SK-N-SH (cell line): Measurements from ENCODE around the gene OSBPL8. TPM values are rescaled to one million over a fixed set of nuclear protein-coding genes. Genes with fewer than 3 reads are reported as not detected.

Source experiments
- CTCF ChIA-PET: fragments of 300-600, 350-600 bp; formaldehyde crosslinking; extraction: SDS; loops from one replicate; lab custom pipeline; 2021; lab: Yijun Ruan, JAX
- POLR2A ChIA-PET: fragments of 350-600 bp; sonication (Branson Sonifier 250); formaldehyde crosslinking; extraction: SDS; loops from one replicate; lab custom pipeline; 2020; ENCODE audit warnings: antibody characterized with exemption, inconsistent platforms; lab: Yijun Ruan, JAX
- DNase-seq: peaks from one replicate; pipeline ENCODE4 v3.0.0; 2012
- H2AFZ ChIP-seq: fragments of 200-600 bp; sonication (generic); 2 replicates; pipeline ENCODE4 v1.8.1; 2016; ENCODE audit warnings: antibody characterized with exemption, mild to moderate bottlenecking, low read depth
- H3F3A ChIP-seq: fragments of 200-600 bp; sonication (generic); replicated peaks from 2 replicates; pipeline ENCODE3; 2016; ENCODE audit warnings: antibody characterized with exemption, mild to moderate bottlenecking; ENCODE audit not compliant: insufficient read depth
- H3K27ac ChIP-seq, 2 experiments: fragments of 200-500 bp in 1 of 2; fragments of 200-600 bp in 1 of 2; sonication (Bioruptor generic) in 1 of 2; sonication (generic), shearing (Covaris generic) in 1 of 2; 2 replicates each; pipeline versions ENCODE4 v1.5.1 to v1.6.1; 2014 to 2016; ENCODE audit warnings: low read depth in 2 of 2, inconsistent platforms in 1 of 2, low read length in 1 of 2, mild to moderate bottlenecking in 1 of 2, mixed read lengths in 1 of 2
- H3K27me3 ChIP-seq: fragments of 200-600 bp; sonication (generic), shearing (Covaris generic); 2 replicates; pipeline ENCODE4 v1.6.1; 2016; ENCODE audit warnings: mixed run types; ENCODE audit not compliant: insufficient read depth
- H3K36me3 ChIP-seq, 2 experiments: fragments of 200-500 bp in 1 of 2; fragments of 200-600 bp in 1 of 2; sonication (Bioruptor generic) in 1 of 2; sonication (generic) in 1 of 2; replicated peaks in 1 of 2; 2 replicates each; pipeline versions ENCODE3 to v1.5.1; 2014 to 2016; ENCODE audit warnings: low read length in 1 of 2, mild to moderate bottlenecking in 1 of 2; ENCODE audit not compliant: insufficient read depth in 2 of 2, control insufficient read depth in 1 of 2
- H3K4me1 ChIP-seq, 2 experiments: fragments of 200-500 bp in 1 of 2; fragments of 200-600 bp in 1 of 2; sonication (Bioruptor generic) in 1 of 2; sonication (generic), shearing (Covaris generic) in 1 of 2; 2 replicates each; pipeline versions ENCODE4 v1.5.1 to v1.6.1; 2014 to 2016; ENCODE audit warnings: low read depth in 1 of 2, low read length in 1 of 2, mixed run types in 1 of 2; ENCODE audit not compliant: insufficient read depth in 2 of 2, control insufficient read depth in 1 of 2
- H3K4me2 ChIP-seq: fragments of 200-600 bp; sonication (generic), shearing (Covaris generic); 2 replicates; pipeline ENCODE4 v1.6.1; 2017; ENCODE audit warnings: mixed run types
- H3K4me3 ChIP-seq, 2 experiments: fragments of 200-500 bp in 1 of 2; fragments of 200-600 bp in 1 of 2; sonication (Bioruptor generic) in 1 of 2; sonication (generic), shearing (Covaris generic) in 1 of 2; 2 replicates each; pipeline versions ENCODE4 v1.5.1 to v1.8.1; 2014 to 2016; ENCODE audit warnings: low read depth in 2 of 2, inconsistent platforms in 1 of 2, low read length in 1 of 2, mild to moderate bottlenecking in 1 of 2, mixed read lengths in 1 of 2, moderate library complexity in 1 of 2
- H3K79me2 ChIP-seq: fragments of 200-600 bp; sonication (generic); 2 replicates; pipeline ENCODE4 v1.8.1; 2017; ENCODE audit warnings: mild to moderate bottlenecking; ENCODE audit not compliant: insufficient read depth
- H3K9ac ChIP-seq: fragments of 200-600 bp; sonication (generic); 2 replicates; pipeline ENCODE4 v1.6.1; 2017; ENCODE audit warnings: mixed run types
- H3K9me2 ChIP-seq: fragments of 200-600 bp; sonication (generic); 2 replicates; pipeline ENCODE4 v1.6.1; 2017; ENCODE audit warnings: mixed run types
- H3K9me3 ChIP-seq: fragments of 200-600 bp; sonication (generic); 2 replicates; pipeline ENCODE4 v1.6.1; 2017; ENCODE audit warnings: mixed run types, mild to moderate bottlenecking, moderate library complexity
- H4K20me1 ChIP-seq: fragments of 200-600 bp; sonication (generic); 2 replicates; pipeline ENCODE4 v1.6.1; 2017; ENCODE audit warnings: mild to moderate bottlenecking, mixed run types; ENCODE audit not compliant: insufficient read depth
- EP300 ChIP-seq, 2 experiments: IDR thresholded peaks; 2 replicates each; pipeline versions ENCODE4 v1.4.0 to v1.6.1; 2012; ENCODE audit warnings: borderline replicate concordance in 1 of 2, low read depth in 1 of 2, low read length in 1 of 2
- EZH2phosphoT487 ChIP-seq: fragments of 200-600 bp; sonication (generic); IDR thresholded peaks from 2 replicates; pipeline ENCODE4 v1.6.1; 2017; ENCODE audit warnings: low read depth, mixed run types, mild to moderate bottlenecking, antibody characterized with exemption, moderate library complexity, borderline replicate concordance
- FOSL2 ChIP-seq: IDR thresholded peaks from 2 replicates; pipeline ENCODE4 v1.4.0; 2012; ENCODE audit warnings: low read depth, mild to moderate bottlenecking, moderate library complexity, borderline replicate concordance
- FOXJ3 ChIP-seq: sonication (generic); formaldehyde crosslinking; IDR thresholded peaks from 2 replicates; pipeline ENCODE4 v1.5.1; 2020; ENCODE audit warnings: mild to moderate bottlenecking, missing genetic modification reagents
- FOXM1 ChIP-seq: IDR thresholded peaks from 2 replicates; pipeline ENCODE4 v1.4.0; 2012; ENCODE audit warnings: low read depth, mild to moderate bottlenecking
- GATA2 ChIP-seq: sonication (generic); formaldehyde crosslinking; IDR thresholded peaks from 2 replicates; pipeline ENCODE4 v1.5.0; 2020; ENCODE audit warnings: mild to moderate bottlenecking, missing genetic modification reagents
- JUND ChIP-seq: IDR thresholded peaks from 2 replicates; pipeline ENCODE4 v1.4.0; 2012
- MXI1 ChIP-seq: IDR thresholded peaks from 2 replicates; pipeline ENCODE4 v1.6.1; 2012; ENCODE audit warnings: mild to moderate bottlenecking, low read depth, low read length, improper control_type of control experiment
- RAD21 ChIP-seq: IDR thresholded peaks from 2 replicates; pipeline ENCODE4 v1.6.1; 2012; ENCODE audit warnings: mild to moderate bottlenecking, low read length
- RCOR1 ChIP-seq: fragments of 150-350 bp; IDR thresholded peaks from 2 replicates; pipeline ENCODE4 v1.6.1; 2017; ENCODE audit warnings: antibody characterized with exemption, low read length
- RFX5 ChIP-seq: IDR thresholded peaks from 2 replicates; pipeline ENCODE4 v1.6.1; 2012; ENCODE audit warnings: mild to moderate bottlenecking, improper control_type of control experiment, low read length
- RXRA ChIP-seq: IDR thresholded peaks from 2 replicates; pipeline ENCODE4 v1.4.0; 2012; ENCODE audit warnings: low read depth, mild to moderate bottlenecking, borderline replicate concordance
- SIN3A ChIP-seq: IDR thresholded peaks from 2 replicates; pipeline ENCODE4 v1.6.1; 2012; ENCODE audit warnings: low read depth, mild to moderate bottlenecking, low read length, moderate library complexity, borderline replicate concordance
- TEAD4 ChIP-seq: IDR thresholded peaks from 2 replicates; pipeline ENCODE4 v1.4.0; 2012; ENCODE audit warnings: mild to moderate bottlenecking, borderline replicate concordance; ENCODE audit not compliant: insufficient read depth
- USF1 ChIP-seq: IDR thresholded peaks from 2 replicates; pipeline ENCODE4 v1.4.0; 2012; ENCODE audit warnings: low read depth, borderline replicate concordance
- USF2 ChIP-seq: fragments of 150-350 bp; IDR thresholded peaks from 2 replicates; pipeline ENCODE4 v1.6.1; 2017; ENCODE audit warnings: antibody characterized with exemption, low read length, low read depth, borderline replicate concordance
- YY1 ChIP-seq: IDR thresholded peaks from 2 replicates; pipeline ENCODE4 v1.4.0; 2012; ENCODE audit warnings: low read depth, mild to moderate bottlenecking
- WGBS: methylation state at CpG from one replicate; pipeline ENCODE4 v1.1.6; 2017; ENCODE audit warnings: low lambda C conversion rate; 5-methylcytosine and 5-hydroxymethylcytosine counted together
- polyA plus RNA-seq, 3 experiments: library from polyadenylated mRNA; depleted of rRNA; stranded (reverse); fragments of >200 nt; gene quantifications; 2 replicates each; pipeline ENCODE4 v1.2.3, GENCODE V29; 2012
- TF ChIP-seq, protein P1 (sequence below): fragments of 150-350 bp; IDR thresholded peaks from 2 replicates; pipeline ENCODE4 v1.6.1; 2016; ENCODE audit warnings: mild to moderate bottlenecking, low read depth, low read length
- TF ChIP-seq, protein P2 (sequence below): IDR thresholded peaks from 2 replicates; pipeline ENCODE4; 2012

OSBPL8 gene
- polyA plus RNA-seq, 1 of the 3 experiments (the other 2 are of a cell fraction): 10.6 TPM

- Histone ChIP-seq H4K20me1 (no peaks in the 10 kb centered on the region), H3K27me3 (no peaks in the 10 kb centered on the region), H3K36me3 (peaks cover 0 to 7% of the 10 kb centered on the region in 2 experiments), H3K79me2 (peaks cover 17% of the 10 kb centered on the region), H3K9ac (no peak overlapping the region), H3K4me2 (no peak overlapping the region), H3K4me1 (no peaks in the 10 kb centered on the region; a peak in 2 of 4 replicates), H3F3A (no peaks in the 10 kb centered on the region), H3K4me3 (no peak overlapping the region), H3K9me2 (no peaks in the 10 kb centered on the region), H3K27ac (no peak overlapping the region), H2AFZ (no peak overlapping the region), H3K9me3 (no peaks in the 10 kb centered on the region)
- DNase-seq: no peak
- CTCF ChIA-PET: interaction anchor here (0.9 to 2.1 kb wide), 2 partner anchors 12 to 14 kb away, joined by 3 to 6 read pairs; no protein-coding TSS in a partner anchor
- WGBS: 90% methylated on average over 1 of the region's 1 CpG
- no peak for TF ChIP-seq TEAD4
- no peak for TF ChIP-seq USF2
- TF ChIP-seq FOXM1: no peak
- no peak for TF ChIP-seq RFX5
- TF ChIP-seq RXRA: no peak
- TF ChIP-seq RAD21: no peak
- no peak for TF ChIP-seq RCOR1
- no peak for TF ChIP-seq EZH2phosphoT487
- no peak for TF ChIP-seq FOSL2
- TF ChIP-seq USF1: no peak
- TF ChIP-seq YY1: no peak
- TF ChIP-seq JUND: no peak
- TF ChIP-seq, protein P1, sequence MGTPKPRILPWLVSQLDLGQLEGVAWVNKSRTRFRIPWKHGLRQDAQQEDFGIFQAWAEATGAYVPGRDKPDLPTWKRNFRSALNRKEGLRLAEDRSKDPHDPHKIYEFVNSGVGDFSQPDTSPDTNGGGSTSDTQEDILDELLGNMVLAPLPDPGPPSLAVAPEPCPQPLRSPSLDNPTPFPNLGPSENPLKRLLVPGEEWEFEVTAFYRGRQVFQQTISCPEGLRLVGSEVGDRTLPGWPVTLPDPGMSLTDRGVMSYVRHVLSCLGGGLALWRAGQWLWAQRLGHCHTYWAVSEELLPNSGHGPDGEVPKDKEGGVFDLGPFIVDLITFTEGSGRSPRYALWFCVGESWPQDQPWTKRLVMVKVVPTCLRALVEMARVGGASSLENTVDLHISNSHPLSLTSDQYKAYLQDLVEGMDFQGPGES: no peak
- no peak for TF ChIP-seq EP300 (IDR thresholded peaks at IDR 0.05; ENCODE audit: borderline replicate concordance in 1 of 2, low read depth in 1 of 2, low read length in 1 of 2)
- TF ChIP-seq GATA2 (CRISPR knock-in tag): no peak
- TF ChIP-seq, protein P2, sequence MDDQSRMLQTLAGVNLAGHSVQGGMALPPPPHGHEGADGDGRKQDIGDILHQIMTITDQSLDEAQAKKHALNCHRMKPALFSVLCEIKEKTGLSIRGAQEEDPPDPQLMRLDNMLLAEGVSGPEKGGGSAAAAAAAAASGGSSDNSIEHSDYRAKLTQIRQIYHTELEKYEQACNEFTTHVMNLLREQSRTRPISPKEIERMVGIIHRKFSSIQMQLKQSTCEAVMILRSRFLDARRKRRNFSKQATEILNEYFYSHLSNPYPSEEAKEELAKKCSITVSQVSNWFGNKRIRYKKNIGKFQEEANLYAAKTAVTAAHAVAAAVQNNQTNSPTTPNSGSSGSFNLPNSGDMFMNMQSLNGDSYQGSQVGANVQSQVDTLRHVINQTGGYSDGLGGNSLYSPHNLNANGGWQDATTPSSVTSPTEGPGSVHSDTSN: no peak
- no peak for TF ChIP-seq FOXJ3 (CRISPR knock-in tag)
- TF ChIP-seq MXI1: no peak
- no peak for TF ChIP-seq SIN3A
- POLR2A ChIA-PET: no interaction called here
These were observed 150.5 kb downstream of the OSBPL8 start for GRCh38 chr12:76409074-76409473.
